ENCODE results near the gene TEAD4.
A peak's percentile ranks its signal among the peaks of the same experiment; 100 is the strongest.

DNA sequence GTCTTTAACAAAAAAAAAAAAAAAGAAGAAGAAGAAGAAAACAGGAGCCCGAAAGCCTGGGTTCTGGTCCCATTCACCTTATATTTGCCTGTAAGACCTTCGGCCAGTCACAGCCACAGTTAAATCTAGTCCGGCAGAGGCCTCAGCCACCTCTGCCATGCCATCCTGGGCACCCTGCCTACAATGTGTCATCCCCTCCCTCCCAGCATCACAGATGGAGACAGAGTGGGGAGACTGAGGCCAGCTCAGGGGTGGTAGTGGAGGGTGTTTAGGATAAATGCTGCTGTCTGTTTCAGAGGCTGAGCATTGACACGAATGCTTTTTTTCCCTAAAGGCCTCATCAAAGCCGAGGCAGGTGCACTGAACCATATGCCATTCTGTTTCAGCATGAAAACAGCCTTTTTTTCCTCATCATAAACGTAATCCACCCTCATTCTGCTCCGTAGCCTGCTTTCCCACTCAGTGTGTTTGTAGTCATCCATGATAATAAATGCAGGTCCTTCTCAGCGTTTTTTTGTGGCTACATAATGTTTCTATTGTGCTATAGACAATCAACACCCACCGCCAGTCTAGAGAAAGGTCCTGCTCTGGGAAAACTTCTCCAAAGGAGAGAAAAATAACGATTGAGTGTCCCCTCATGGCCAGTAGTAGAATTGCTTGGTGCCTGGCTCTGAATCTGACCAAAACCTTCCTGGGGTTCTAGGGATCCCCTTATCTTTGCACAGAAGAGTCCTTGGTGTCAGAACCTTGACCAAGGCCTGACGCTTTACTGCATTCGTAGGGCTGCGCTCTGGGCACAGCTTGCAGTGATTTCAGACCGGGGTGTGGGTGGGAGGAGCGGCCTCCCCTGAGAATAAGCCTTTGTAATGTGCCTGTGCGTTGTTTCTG is 76.9 kb downstream of the TEAD4 start:
- TF ChIP-seq, protein P1, sequence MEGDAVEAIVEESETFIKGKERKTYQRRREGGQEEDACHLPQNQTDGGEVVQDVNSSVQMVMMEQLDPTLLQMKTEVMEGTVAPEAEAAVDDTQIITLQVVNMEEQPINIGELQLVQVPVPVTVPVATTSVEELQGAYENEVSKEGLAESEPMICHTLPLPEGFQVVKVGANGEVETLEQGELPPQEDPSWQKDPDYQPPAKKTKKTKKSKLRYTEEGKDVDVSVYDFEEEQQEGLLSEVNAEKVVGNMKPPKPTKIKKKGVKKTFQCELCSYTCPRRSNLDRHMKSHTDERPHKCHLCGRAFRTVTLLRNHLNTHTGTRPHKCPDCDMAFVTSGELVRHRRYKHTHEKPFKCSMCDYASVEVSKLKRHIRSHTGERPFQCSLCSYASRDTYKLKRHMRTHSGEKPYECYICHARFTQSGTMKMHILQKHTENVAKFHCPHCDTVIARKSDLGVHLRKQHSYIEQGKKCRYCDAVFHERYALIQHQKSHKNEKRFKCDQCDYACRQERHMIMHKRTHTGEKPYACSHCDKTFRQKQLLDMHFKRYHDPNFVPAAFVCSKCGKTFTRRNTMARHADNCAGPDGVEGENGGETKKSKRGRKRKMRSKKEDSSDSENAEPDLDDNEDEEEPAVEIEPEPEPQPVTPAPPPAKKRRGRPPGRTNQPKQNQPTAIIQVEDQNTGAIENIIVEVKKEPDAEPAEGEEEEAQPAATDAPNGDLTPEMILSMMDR (IDR thresholded peaks at IDR 0.05), result peak; percentile 64
- TF ChIP-seq EZH2 (IDR thresholded peaks at IDR 0.05) (no peak), EZH2phosphoT487 (IDR thresholded peaks at IDR 0.05) (no peak)

Data from neural progenitor cell (in vitro differentiated cells).